WTC11 (cell line): ENCODE results near the gene CDK5.

Experiments
- AFF4 ChIP-seq: sonication (generic); formaldehyde crosslinking; IDR thresholded peaks from 2 replicates; pipeline ENCODE4 v1.8.1; 2023; ENCODE audit warnings: mild to moderate bottlenecking, missing genetic modification reagents, borderline replicate concordance
- ATF2 ChIP-seq: sonication (generic); formaldehyde crosslinking; IDR thresholded peaks from 2 replicates; pipeline ENCODE4 v1.8.1; 2022; ENCODE audit warnings: low read depth, missing genetic modification reagents, borderline replicate concordance
- ATF3 ChIP-seq: sonication (generic); formaldehyde crosslinking; conservative IDR thresholded peaks from 2 replicates; pipeline ENCODE4 v1.8.1; 2022; ENCODE audit warnings: mild to moderate bottlenecking, missing genetic modification reagents
- CTCF ChIP-seq: fragments of 200-600 bp; IDR thresholded peaks from 2 replicates; pipeline ENCODE4 v1.8.0; 2022; ENCODE audit warnings: antibody characterized with exemption
- ETV6 ChIP-seq: sonication (generic); formaldehyde crosslinking; IDR thresholded peaks from 2 replicates; pipeline ENCODE4 v1.8.1; 2022; ENCODE audit warnings: mild to moderate bottlenecking, missing genetic modification reagents
- FOXK1 ChIP-seq: sonication (generic); formaldehyde crosslinking; IDR thresholded peaks from 2 replicates; pipeline ENCODE4 v1.8.0; 2022; ENCODE audit warnings: mild to moderate bottlenecking, moderate library complexity, missing genetic modification reagents
- NR2C2 ChIP-seq: sonication (generic); formaldehyde crosslinking; IDR thresholded peaks from 2 replicates; pipeline ENCODE4 v1.8.0; 2022; ENCODE audit warnings: mild to moderate bottlenecking, missing genetic modification reagents
- NR3C1 ChIP-seq: sonication (generic); formaldehyde crosslinking; conservative IDR thresholded peaks from 2 replicates; pipeline ENCODE4 v1.8.1; 2023; ENCODE audit warnings: low read depth, mild to moderate bottlenecking, missing genetic modification reagents
- TEAD1 ChIP-seq: sonication (generic); formaldehyde crosslinking; IDR thresholded peaks from 2 replicates; pipeline ENCODE4 v1.8.0; 2022; ENCODE audit warnings: mild to moderate bottlenecking, missing genetic modification reagents
- TP53 ChIP-seq: sonication (generic); formaldehyde crosslinking; IDR thresholded peaks from 2 replicates; pipeline ENCODE4 v1.8.1; 2023; ENCODE audit warnings: mild to moderate bottlenecking, missing genetic modification reagents
- USF1 ChIP-seq: sonication (generic); formaldehyde crosslinking; IDR thresholded peaks from 2 replicates; pipeline ENCODE4 v1.8.0; 2022; ENCODE audit warnings: mild to moderate bottlenecking, missing genetic modification reagents
- ZNF281 ChIP-seq: sonication (generic); formaldehyde crosslinking; IDR thresholded peaks from 2 replicates; pipeline ENCODE4 v1.8.0; 2023; ENCODE audit warnings: mild to moderate bottlenecking, missing genetic modification reagents
- ZNF532 ChIP-seq: fragments of 250-450 bp; sonication (Bioruptor Pico); IDR thresholded peaks from 2 replicates; pipeline ENCODE4 v1.9.0; 2021; ENCODE audit warnings: mild to moderate bottlenecking, borderline replicate concordance

GRCh38 chr7:151068069-151068773 lies 10.5 kb upstream of the CDK5 start:
- TF ChIP-seq CTCF (no peak), NR2C2 (CRISPR knock-in tag) (no peak), ETV6 (CRISPR knock-in tag) (no peak), ATF3 (no peak), ATF2 (CRISPR knock-in tag) (no peak), NR3C1 (no peak), FOXK1 (CRISPR knock-in tag) (no peak), TEAD1 (no peak), ZNF281 (CRISPR knock-in tag) (no peak), ZNF532 (CRISPR knock-in tag) (no peak), TP53 (no peak), USF1 (CRISPR knock-in tag) (no peak), AFF4 (CRISPR knock-in tag) (no peak)
